Activated naive CD8-positive, alpha-beta T cell treated with anti-CD3 and anti-CD28 coated beads, Interleukin-2, amount 10 ng/mL, durations not matched to agents 7 days and 5 days (primary cell): ENCODE results near the gene DENND4A. TPM values are rescaled to one million over a fixed set of nuclear protein-coding genes. Genes with fewer than 3 reads are reported as not detected.
A peak's percentile ranks its signal among the peaks of the same experiment; 100 is the strongest.
"Not testable (repeated sequence)": the region's sequence is repeated elsewhere in the genome, so short reads cannot be mapped to it uniquely, and the experiment has no call there.

Source experiments
- ATAC-seq: fragments of 150-1000 bp; cut with Tn5 transposase; one replicate; pipeline ENCODE4 v1.10.0; 2021; ENCODE audit warnings: low read depth, moderate library complexity
- POLR2A ChIA-PET: fragments of 350-600 bp; sonication (Branson Sonifier 250); formaldehyde crosslinking; loops from one replicate; lab custom pipeline; 2021; ENCODE audit warnings: antibody characterized with exemption; lab: Charles Lee
- DNase-seq: peaks from one replicate; pipeline ENCODE4 v3.0.0; 2021
- H3K27ac Mint-ChIP-seq: one replicate; pipeline ENCODE4 v1.8.0; 2022; ENCODE audit warnings: mild to moderate bottlenecking, mixed read lengths
- H3K27me3 Mint-ChIP-seq: one replicate; pipeline ENCODE4 v1.8.0; 2022; ENCODE audit warnings: mild to moderate bottlenecking, moderate library complexity, mixed read lengths
- H3K36me3 Mint-ChIP-seq: one replicate; pipeline ENCODE4 v1.8.0; 2021; ENCODE audit warnings: mild to moderate bottlenecking, mixed read lengths
- H3K4me1 Mint-ChIP-seq: one replicate; pipeline ENCODE4 v1.8.0; 2021; ENCODE audit warnings: mixed read lengths
- H3K4me3 Mint-ChIP-seq: one replicate; pipeline ENCODE4 v1.8.0; 2022; ENCODE audit warnings: mild to moderate bottlenecking, moderate library complexity, mixed read lengths
- H3K9me3 Mint-ChIP-seq: one replicate; pipeline ENCODE4 v1.8.0; 2021; ENCODE audit warnings: mixed read lengths
- microRNA-seq: library from miRNA; unstranded; fragments of <30 nt; microRNA quantifications from one replicate; pipeline ENCODE4 v1.2.0, GENCODE V29; 2022
- total RNA-seq, 2 experiments: library from RNA; stranded (reverse); gene quantifications; one replicate each; pipeline ENCODE4 v1.2.3, GENCODE V29; 2021

The DENND4A gene
- total RNA-seq, 2 experiments from 2014 or later, result 50.4 to 56.7 TPM

DNA sequence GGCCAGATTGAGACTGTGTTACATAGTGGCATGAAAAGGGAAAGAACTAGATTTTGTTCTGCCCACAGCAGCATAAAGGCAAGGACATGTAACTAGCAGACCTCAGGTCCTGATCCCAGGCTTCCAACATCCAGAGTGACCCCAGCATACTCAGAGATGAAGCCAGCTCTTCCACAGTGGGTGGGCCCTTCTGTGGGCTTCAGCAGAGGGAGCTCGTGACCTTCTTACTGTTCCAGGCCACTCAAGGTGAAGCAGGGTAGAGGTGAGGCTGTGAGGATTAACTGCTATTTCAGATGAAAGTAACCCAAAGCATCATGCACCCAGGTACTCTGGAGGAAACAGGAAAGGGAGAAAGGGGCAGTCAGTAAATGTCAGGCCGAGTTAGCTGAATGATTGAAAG is 171.3 kb downstream of the DENND4A start:
- DNase-seq (no peak), ATAC-seq (no peak)
- peaks cover 2% of the 10 kb centered on the region for H3K36me3 Mint-ChIP-seq
- H3K9me3 Mint-ChIP-seq, result no peaks in the 10 kb centered on the region
- H3K27ac Mint-ChIP-seq, result no peak overlapping the region
- H3K27me3 Mint-ChIP-seq, result no peaks in the 10 kb centered on the region
- H3K4me1 Mint-ChIP-seq, result no peaks in the 10 kb centered on the region
- no peak overlapping the region for H3K4me3 Mint-ChIP-seq
- POLR2A ChIA-PET, result interaction anchor here (1.0 kb wide), 1 partner anchor 10 kb away, joined by 5 read pairs; the partner anchor contains the start of gene INTS14

GRCh38 chr15:65619626-65620290 is 172.3 kb downstream of the DENND4A start:
- H3K9me3 Mint-ChIP-seq, result no peaks in the 10 kb centered on the region
- POLR2A ChIA-PET, result interaction anchor here (1.2 kb wide), 1 partner anchor 17 kb away, joined by 3 read pairs; no protein-coding TSS in a partner anchor
- no peaks in the 10 kb centered on the region for H3K27me3 Mint-ChIP-seq
- no peak for DNase-seq
- H3K4me3 Mint-ChIP-seq, result no peak overlapping the region
- no peak overlapping the region for H3K27ac Mint-ChIP-seq
- H3K36me3 Mint-ChIP-seq, result no peaks in the 10 kb centered on the region
- ATAC-seq, result no peak
- no peaks in the 10 kb centered on the region for H3K4me1 Mint-ChIP-seq

- DNase-seq (no peak), ATAC-seq (no peak)
- Mint-ChIP-seq H3K27ac (no peak overlapping the region), H3K36me3 (no peaks in the 10 kb centered on the region), H3K4me3 (no peak overlapping the region), H3K4me1 (no peaks in the 10 kb centered on the region), H3K27me3 (no peaks in the 10 kb centered on the region), H3K9me3 (no peaks in the 10 kb centered on the region)
- POLR2A ChIA-PET, result interaction anchor here (1.2 kb wide), 1 partner anchor 19 kb away, joined by 3 read pairs; no protein-coding TSS in a partner anchor
These were observed 173.5 kb downstream of the DENND4A start for GRCh38 chr15:65618560-65619109.

DNA sequence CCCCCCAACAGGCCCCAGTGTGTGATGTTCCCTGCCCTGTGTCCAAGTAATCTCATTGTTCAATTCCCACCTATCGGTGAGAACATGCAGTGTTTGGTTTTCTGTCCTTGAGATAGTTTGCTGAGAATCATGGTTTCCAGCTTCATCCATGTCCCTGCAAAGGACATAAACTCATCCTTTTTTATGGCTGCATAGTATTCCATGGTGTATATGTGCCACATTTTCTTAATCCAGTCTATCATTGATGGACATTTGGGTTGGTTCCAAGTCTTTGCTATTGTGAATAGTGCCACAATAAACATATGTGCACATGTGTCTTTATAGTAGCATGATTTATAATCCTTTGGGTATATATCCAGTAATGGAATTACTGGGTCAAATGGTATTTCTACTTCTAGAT is 176.2 kb downstream of the DENND4A start:
- H3K27me3 Mint-ChIP-seq, H3K9me3 Mint-ChIP-seq, POLR2A ChIA-PET, DNase-seq, ATAC-seq, H3K36me3 Mint-ChIP-seq, H3K4me3 Mint-ChIP-seq, H3K27ac Mint-ChIP-seq: not testable (repeated sequence)
- H3K4me1 Mint-ChIP-seq, result peaks cover 12% of the 10 kb centered on the region

DNA sequence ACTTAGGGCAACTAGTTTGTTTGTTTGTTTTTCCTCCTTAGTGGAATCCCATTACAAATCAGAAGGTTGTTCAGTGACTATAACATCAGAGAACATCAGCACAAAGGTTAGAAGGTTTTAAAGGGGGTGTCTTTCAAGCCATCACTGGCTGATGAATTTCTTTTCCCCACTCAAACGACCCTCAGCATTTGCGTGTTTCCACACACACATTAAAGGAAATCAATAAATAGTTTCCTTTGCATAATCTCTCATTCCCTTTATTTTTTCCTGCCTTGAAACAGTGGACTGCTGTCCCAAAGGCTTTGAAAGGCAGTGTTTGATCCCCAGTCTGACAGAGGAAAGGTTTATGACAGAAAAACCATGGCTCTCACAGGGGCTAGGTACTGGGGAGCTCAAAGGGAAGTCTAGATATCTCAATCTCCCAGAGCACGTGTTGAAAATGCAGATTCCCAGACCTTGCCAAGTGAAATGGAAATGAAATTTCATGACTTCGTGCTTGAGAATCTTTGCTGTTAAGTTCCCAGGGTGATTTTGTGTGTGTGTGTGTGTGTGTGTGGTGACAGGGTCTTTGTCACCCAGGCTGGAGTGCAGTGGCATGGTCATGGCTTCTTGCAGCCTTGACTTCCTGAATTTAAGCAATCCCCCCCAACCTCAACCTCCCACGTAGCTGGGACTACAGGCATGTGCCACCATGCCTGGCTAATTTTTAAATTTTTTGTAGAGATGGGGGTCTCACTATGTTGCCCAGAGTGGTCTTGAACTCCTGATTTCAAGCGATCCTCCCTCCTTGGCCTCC is 178.9 kb downstream of the DENND4A start:
- H3K27me3 Mint-ChIP-seq, result no peaks in the 10 kb centered on the region
- no peak for ATAC-seq
- no peak for DNase-seq
- POLR2A ChIA-PET, result interaction anchor here (2.9 kb wide), 1 partner anchor 97 kb away, joined by 17 read pairs; no protein-coding TSS in a partner anchor
- H3K27ac Mint-ChIP-seq, result no peak overlapping the region
- H3K36me3 Mint-ChIP-seq, result no peaks in the 10 kb centered on the region
- H3K4me1 Mint-ChIP-seq, result peaks cover 20% of the 10 kb centered on the region
- H3K9me3 Mint-ChIP-seq, result no peaks in the 10 kb centered on the region
- no peak overlapping the region for H3K4me3 Mint-ChIP-seq

DNA sequence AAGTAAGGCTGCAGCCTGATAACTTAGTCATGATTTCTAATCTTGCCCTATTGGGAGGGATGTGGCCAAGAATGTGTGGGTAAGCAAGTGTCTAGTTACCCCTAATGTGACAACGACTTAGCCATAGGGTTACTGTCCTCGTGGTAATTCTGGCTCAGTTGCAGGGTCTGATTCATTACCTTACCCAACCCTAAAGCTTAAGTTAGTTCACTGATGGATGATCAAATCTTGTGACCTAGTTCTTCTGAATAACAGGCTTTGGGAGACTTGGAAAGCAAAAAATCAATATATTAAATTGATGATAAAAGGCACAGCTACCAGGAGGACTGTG is 179.5 kb downstream of the DENND4A start:
- DNase-seq (no peak), ATAC-seq (no peak)
- POLR2A ChIA-PET, result interaction anchor here (2.9 kb wide), 1 partner anchor 96 kb away, joined by 17 read pairs; no protein-coding TSS in a partner anchor
- no peaks in the 10 kb centered on the region for H3K9me3 Mint-ChIP-seq
- H3K4me1 Mint-ChIP-seq, result peaks cover 25% of the 10 kb centered on the region
- H3K27ac Mint-ChIP-seq, result no peak overlapping the region
- peak overlapping the region; percentile 7 for H3K4me3 Mint-ChIP-seq
- H3K36me3 Mint-ChIP-seq, result no peaks in the 10 kb centered on the region
- H3K27me3 Mint-ChIP-seq, result no peaks in the 10 kb centered on the region

DNA sequence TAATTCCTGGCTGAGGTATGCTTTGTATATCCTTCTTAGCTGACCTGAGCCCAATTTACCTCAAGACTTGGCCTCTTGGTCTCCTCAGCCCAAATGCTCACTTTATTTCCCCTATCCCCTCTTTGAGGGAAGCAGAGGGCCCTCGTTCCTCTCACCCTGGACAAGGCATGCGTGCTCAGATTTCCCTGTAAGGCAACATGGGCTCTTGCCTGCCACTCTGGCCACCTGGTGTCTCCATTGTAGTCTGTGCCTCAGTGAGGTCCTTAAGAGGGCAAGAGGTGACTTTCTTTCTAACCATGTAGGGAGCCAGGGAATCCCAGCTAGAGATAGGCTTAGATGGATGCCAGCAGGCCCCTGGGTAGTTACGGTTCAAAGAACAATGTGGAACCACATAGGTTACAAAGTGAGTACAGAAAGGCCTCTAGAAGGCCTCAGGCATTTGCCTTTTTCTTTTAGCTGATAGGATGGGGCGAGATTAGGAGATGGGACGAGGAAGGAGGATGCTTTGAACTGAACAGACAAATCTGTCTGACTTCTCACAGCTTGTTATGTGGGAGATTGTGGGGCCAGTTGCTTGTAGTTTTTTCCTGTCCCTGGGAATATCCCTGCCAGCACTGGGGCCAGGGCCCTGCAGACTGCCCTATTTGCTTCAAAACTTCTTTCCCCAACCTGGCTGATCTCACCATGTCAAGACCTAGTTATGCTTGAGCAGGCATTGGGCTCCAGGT is 180.0 kb downstream of the DENND4A start:
- H3K9me3 Mint-ChIP-seq, result no peaks in the 10 kb centered on the region
- DNase-seq (no peak), ATAC-seq (no peak)
- no peaks in the 10 kb centered on the region for H3K27me3 Mint-ChIP-seq
- peak overlapping the region; percentile 89 for H3K4me3 Mint-ChIP-seq
- H3K4me1 Mint-ChIP-seq, result peaks cover 26% of the 10 kb centered on the region
- POLR2A ChIA-PET, result interaction anchor here (1.2 to 2.9 kb wide), 3 partner anchors 95 to 257 kb away, joined by 3 to 17 read pairs (median 14); partner anchors contain the start of gene RAB11A
- peak overlapping the region; percentile 95 for H3K27ac Mint-ChIP-seq
- H3K36me3 Mint-ChIP-seq, result no peaks in the 10 kb centered on the region

DNA sequence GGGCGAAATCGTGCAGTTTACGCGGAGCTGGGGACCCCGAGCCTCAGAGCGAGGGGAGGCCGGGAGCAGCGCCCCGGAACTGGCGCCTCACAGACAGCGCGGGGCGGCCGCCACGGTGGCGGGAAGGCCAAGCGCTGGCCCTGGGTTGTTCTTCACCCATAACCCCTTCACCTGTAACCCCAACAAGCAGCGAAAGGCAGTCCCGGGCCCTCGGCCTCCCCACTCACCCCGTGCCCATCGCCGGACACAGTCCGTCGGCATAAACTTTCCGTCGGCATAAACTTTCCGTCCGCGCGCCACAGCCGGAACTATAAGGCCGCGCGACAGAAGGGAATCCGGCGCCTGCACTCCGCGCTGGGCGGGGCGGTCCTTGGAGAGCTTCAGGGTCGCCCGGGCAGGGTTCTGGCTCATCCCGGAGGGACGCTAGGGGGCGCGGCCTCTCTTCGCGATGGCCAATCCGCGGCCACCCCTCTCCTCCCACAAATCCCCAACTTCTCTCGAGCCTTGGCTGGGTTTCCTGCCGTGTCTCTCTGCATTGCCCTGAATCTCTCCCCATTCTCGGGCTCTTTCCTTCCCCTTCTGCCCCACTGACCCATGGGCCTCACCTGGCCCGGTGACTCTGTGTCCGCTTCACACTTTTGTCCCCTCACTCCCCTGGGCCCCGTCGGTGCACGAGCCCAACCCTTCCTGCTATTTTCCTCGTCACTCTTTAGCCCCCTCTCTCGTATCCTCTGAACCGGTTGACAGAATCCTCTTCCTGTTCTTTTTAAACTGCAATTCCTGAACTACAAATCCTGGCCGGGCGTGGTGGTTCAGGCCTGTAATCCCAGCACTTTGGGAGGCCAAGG is 181.0 kb downstream of the DENND4A start, which contains the start of gene INTS14:
Gene INTS14 (minus strand): TSS at position 261 of the 848 bp plus-strand sequence. CDS start 3,751 bp downstream, outside the sequence.
- peak within 1 kb of the TSS; percentile 95 for H3K27ac Mint-ChIP-seq
- no peaks in the 10 kb centered on the region for H3K9me3 Mint-ChIP-seq
- H3K4me1 Mint-ChIP-seq, result peaks cover 26% of the 10 kb centered on the region
- peak within 1 kb of the TSS; percentile 89 for H3K4me3 Mint-ChIP-seq
- no peaks in the 10 kb centered on the region for H3K27me3 Mint-ChIP-seq
- DNase-seq (peak; percentile 95), ATAC-seq (peak; percentile 98)
- POLR2A ChIA-PET, result interaction anchor here (0.6 to 2.9 kb wide), 12 partner anchors 10 to 306 kb away, joined by 3 to 17 read pairs (median 3); partner anchors contain the start of genes HACD3, RAB11A, RNU5B-1 and SLC24A1
- no peaks in the 10 kb centered on the region for H3K36me3 Mint-ChIP-seq

Small RNAs within 50 kb of the gene (microRNA-seq; reads per million reads assigned to microRNA genes)
- not detected for gene MIR4511

Other genes starting within 250 kb of the DENND4A start
- 10 to 100 TPM; 42.8 to 43.0 TPM for gene INTS14, start 181.2 kb downstream of the DENND4A start, total RNA-seq
- gene SLC24A1, start 170.4 kb downstream of the DENND4A start, total RNA-seq, result 1 to 10 TPM; 4.9 to 7.1 TPM
- gene RAB11A, start 77.2 kb upstream of the DENND4A start, total RNA-seq, result 100 to 1,000 TPM; 141 to 151 TPM